IPS-11a (cell line): Measurements from ENCODE around the gene UNC5B.

Experiments used
- H3K4me3 ChIP-seq: one replicate; pipeline ENCODE4 v1.5.1; 2013; ENCODE audit warnings: low read depth, low read length, control low read depth

Gene UNC5B

DNA sequence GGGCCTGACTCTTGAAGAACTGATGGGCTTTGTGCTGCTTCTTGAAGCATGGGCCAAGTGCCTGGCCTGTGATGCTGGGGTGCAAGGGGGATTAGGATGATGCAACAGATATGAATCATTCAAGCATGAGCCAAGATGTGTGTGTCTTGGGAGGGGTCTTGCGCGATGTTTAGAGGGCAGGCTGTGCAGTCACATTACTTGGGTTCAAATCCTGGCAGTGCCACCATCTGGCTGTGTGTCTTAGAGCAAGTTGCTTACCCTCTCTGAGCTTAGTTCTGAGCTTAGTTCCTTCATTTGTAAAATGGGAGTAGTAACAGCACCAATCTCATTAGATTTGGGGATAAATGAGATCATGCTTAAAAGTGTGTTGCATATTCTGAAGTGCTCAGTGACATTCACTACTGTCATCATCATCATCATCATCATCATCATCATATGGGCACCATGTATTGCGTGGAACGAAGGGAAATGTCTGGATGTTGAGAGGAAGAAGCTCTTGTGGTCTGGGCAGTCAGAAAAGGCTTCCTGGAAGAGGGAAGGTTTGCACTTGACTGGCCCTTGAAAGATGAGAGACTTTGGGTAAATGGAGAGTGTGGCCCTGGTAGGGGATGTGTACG lies 9.3 kb downstream of the UNC5B start:
- no peak overlapping the region for H3K4me3 ChIP-seq

DNA sequence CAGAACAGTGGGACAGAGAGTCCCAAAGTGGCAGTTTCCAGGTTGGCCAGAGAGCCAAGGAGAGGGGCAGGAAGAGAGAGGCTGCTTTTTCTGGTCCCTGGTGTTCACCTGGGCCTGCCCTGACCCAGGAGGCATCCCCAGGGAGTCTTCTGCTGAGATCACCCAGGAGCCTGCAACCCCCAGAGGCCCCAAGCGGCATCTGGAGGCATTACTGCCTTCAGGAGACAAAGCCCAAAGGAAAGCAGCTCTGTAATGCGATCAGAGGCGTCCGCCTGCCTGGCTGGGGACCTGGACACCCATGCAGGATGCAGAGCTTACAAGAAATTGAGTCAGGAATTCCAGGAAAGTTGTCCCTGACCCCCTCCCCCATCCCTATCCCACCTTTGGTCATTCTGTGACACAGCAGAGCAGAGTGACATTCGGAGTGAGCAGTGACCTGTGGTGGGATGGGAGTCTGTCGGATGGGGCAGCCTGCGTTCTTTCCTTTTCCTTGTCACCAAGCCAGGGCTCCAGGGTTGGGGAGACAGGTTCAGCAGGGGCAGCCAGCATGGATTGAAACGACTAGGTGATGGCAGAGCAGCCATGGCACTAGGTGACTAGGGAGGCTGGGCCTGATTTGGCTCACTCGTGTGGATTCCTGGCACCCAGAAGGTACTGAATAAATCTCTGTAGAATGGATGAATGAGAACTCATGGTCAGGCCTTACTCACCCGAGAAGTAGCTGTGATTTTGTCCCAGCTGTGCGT lies 10.4 kb downstream of the UNC5B start:
- H3K4me3 ChIP-seq: no peak overlapping the region

DNA sequence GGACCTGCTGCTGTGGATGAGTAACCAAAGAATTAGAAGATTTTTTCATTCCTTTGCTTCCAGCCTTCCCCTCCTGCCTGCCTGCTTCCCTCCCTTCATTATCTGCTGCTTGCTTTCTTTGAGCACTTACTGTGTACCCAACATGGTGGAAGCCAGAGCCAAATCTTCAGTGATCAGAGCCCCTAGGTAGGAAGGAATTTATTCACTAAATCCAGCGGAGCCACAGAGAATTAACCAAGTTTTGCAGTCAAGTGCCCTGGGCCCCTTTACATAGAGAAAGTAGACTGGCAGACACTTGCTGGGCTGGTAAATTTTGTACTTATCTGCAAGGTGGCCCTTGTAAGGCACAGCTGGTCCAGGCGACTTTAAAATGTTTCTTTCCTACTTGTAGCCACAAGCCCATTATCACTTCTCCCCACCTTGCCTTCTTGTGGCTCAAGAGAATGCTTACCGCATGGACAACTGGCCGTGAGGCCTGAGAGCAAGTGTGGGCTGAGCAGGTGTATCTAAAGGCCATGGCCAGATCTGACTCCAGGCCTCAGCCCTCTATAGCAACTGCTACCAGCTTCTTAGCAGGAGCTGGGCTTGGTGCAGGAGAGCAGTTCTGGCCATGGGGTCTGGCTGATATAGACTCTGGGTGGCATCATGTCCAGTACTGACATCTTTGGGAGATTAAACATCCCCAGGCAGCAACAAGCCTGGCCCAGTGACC lies 11.1 kb downstream of the UNC5B start:
- no peak overlapping the region for H3K4me3 ChIP-seq

DNA sequence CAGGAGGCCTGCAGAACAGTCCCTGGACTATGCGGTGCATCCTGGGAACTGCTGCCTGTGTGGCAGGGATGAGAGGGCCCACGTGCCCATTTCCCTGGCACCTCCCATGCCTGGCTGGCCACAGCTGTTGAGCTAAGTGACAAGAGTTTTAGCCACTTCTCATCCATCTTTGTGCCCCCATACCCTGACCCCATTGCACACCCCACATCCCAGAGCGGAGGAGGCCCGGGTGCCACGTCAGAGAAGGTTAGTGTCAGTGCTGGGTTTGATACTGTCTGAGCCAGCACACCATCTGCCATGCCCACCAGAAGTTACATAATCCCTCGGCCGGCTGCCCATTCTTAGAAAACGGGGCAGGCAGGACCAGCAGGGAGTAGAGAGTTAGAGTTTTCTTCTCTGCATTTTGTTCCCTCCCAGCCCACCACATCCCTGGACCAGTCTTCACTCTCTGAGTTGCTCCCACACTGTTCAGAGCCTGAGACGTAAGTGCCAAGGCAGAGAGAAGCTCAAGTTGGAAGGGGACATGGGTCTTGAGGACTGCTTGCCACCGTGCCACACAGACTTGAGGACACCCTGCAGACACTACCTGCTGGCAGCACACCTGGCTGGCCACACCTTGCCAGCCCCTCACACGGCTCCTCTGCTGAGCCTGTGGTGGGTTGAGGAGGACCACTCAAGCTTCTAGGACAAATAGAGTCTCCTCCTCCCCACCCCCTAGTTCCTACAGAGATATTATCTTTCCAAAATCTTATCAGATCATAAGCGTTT lies 13.1 kb downstream of the UNC5B start:
- no peak overlapping the region for H3K4me3 ChIP-seq

DNA sequence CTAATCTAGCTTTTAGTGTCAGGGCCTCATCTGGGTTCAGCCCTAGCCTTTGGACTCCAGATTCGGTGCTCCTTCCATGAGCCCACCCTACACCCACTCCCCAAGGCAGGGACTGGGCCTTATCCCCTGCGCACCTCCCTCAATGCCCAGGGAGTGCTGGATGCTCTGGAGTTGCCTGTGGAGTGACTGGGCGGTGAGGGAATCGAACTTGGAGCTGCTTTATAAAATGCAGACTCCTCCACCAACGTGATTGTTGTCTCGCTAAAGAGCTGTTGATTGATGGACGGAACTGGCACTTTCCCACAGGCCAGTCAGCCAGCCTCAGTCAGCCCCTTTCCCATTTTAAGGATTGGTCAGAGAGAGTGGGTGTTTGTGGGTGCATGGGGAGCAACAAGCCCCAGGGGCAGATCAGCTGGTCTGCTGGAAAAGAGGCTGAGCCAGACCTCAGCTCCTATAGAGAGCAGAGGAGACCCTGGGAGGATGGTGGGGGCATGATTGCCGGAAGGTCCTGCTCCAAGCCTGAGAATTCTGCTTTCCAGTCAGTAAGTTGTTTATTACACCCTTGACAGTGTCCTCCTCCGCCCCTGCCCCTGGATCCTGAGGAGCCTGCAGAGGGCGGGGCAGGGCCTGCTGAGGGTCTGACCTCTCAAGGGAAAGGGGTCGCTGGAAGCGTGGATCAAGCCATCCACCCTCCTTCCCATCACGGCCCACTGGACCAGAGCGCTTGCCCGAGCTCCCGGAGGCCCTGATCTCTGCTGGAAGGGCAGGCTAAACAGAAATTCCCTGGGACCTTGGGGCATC lies 16.7 kb downstream of the UNC5B start:
- no peak overlapping the region for H3K4me3 ChIP-seq

DNA sequence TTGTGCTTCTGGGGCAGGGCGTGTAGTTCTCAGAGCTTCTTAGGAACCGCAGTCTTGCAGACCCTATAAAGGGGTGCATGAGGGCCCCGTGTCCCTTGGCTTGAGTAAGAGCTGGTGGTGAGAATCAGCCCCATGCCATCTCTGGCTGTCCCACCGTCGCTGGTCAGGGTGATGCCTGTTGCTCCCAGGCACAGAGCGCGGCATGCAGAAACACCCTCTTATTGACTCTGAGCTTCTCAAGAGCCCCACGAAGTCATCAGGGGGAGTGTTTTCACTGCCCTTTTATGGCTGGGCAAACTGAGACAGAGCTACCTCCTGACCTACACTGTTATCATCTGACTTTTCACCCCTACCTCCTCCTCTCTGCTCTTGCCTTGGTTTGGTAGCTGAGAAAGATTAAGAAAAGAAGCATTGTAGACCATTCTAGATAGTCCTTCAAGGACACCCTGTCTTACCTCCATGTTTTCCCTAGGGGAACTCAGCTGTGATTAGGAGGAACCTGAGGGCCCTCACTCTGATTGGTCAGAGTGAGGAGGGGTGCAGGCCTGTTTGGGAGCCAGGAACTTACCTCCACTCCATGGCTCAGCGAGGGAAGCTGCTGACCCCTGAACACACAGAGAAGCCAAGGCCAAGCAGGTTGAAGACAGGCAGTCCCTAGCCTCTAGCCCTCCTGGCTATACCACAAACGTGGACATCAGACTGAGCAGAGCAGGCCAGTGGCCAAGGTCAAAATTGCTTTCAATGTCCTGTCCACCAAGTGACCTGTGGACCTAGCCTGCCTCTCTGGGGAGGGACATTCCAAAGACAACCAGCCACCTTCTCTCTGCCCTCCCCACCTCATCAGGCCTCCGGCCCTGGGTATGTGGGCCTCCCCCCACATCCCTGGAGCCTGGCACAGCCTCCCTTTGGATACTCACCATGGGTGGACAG lies 17.6 kb downstream of the UNC5B start:
- H3K4me3 ChIP-seq: no peak overlapping the region

DNA sequence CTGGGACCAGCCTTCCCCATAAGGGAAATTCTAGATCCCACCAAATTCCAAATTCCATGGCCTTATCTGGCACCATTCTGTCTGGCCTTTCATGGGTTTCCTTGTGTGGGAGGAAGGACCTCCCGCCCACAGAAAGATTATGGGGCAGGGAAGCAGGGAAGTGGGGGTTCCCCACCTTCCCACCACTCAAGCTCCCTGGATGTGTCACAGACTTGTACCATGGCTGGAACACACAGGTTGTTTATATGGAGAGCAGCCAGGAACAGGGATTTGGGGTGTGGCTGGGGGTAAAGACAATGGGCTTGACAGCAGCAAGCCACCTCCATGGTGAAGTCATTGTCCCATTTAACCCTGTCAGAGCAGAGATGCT lies 18.3 kb downstream of the UNC5B start:
- H3K4me3 ChIP-seq: no peak overlapping the region

DNA sequence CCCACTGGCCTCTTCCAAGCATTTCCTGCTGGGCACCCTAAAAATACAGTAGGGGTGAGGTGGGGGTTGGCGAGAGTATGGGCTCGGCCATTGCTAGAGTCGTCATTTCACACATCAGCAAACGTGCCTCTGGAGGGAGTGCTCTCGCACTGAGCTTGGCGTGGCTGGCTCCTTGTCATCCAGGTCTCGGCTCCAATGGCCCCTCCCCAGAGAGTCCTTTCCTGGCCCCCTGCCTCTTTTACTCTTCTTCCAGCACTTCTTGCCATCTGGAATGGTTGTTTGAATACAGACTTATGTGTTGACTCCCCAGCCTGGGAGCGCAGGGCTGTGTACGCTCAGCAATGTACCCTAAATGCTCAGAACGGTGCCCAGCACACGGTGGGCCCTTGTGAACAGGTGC lies 18.8 kb downstream of the UNC5B start:
- no peak overlapping the region for H3K4me3 ChIP-seq

DNA sequence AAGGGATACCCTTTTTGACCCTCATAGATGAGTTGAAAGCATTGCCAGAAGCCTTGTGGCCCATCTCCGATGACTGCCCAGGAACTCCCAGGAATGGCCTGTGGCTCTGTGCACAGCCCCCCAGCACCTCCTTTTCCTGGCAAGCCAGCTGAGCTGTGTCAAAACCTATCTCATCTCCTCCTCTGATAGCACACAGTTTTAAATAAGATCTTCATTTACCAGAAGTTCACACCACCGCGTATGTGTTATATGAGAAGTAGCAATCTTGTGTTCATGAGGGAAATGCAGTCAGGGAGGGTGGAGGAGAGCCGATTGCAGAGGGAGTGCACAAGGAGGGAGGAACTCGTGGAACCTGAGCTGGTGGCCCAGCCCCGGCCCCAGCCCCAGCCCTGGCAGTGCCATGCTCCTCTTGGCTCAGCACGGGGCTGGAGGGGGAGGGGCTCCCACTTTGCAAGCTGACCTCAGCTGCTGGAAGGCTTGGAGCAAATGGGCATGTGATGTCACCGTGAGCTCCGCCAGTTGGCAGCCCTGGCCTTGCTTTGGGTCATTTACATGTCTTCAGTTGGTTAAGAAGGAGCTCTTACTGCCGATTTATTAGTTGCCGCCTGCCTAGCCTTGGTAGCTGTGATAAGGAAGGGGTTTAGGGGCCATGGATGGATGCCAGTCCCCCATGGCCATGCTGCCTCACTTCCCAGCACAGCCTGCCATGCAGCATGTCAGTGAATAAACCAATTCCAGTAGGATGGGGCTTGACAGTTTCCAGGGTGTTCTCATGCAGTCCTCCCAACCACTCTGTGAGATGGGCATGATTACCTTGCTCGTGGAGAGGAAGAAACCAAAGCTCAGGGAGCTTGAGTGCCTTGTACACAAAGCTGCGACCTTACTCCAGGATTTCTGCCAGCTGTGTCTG lies 20.0 kb downstream of the UNC5B start:
- no peak overlapping the region for H3K4me3 ChIP-seq

DNA sequence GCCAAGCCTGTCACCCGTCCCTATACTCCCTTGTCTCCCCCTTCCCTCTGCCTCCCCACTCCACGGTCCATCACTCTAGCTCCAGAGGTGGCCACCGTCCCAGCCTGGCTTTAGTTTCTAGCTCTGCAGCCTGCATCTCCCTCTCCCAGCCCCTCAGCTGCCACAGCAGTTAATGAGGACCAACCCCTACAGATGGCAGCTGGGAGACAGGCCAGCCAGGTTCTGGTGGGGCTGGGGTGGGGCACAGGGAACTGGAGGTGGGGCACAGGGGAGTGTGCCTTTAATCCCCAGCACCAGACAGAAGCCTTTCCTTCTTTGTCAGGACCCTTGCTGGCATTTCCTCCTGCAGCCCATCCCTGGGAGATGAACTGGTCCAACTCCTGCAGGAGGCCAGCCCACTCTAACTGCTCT lies 21.1 kb downstream of the UNC5B start:
- no peak overlapping the region for H3K4me3 ChIP-seq

DNA sequence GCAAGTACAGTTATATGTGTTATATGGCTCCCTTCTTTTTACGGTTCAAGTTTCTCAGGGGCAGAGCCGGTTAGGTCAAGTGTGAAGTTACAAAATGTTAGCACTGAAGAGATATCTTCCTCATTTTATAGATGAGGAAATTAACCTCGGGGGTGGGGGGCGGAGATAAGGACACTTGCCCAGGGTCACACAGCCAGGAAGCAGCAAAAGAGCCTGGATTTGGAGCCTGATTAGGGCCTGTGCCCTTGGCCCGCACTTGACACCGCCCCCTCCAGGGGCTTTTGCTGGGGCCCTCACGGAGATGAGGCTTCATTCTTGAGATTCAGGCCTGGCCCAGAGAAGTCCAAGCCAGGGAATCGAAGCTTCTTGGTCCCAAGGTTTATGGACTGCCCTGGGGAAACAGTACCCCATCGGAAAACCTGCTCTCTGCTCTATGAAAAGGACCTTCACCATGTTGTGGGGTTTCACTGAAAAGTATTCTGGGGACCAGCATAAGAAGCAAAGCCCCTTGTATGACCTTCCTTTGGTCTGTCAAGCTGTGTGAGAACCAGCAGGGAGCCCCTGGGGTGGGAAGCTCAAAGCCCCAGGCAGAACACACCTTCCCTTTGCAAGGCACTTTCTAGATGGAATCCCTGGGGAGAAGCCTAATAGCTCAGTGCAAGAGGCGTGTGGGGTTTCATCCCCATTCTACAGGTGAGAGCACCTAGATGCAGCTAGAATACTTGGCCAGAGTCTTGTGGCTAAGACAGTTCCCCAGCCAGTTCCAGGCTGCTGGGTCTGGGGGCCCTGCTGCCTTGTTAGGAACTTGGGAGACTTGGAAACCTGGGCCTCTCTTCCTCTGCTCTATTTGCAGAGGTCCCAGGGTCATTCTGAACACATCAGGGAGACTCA lies 21.9 kb downstream of the UNC5B start:
- H3K4me3 ChIP-seq: no peak overlapping the region

DNA sequence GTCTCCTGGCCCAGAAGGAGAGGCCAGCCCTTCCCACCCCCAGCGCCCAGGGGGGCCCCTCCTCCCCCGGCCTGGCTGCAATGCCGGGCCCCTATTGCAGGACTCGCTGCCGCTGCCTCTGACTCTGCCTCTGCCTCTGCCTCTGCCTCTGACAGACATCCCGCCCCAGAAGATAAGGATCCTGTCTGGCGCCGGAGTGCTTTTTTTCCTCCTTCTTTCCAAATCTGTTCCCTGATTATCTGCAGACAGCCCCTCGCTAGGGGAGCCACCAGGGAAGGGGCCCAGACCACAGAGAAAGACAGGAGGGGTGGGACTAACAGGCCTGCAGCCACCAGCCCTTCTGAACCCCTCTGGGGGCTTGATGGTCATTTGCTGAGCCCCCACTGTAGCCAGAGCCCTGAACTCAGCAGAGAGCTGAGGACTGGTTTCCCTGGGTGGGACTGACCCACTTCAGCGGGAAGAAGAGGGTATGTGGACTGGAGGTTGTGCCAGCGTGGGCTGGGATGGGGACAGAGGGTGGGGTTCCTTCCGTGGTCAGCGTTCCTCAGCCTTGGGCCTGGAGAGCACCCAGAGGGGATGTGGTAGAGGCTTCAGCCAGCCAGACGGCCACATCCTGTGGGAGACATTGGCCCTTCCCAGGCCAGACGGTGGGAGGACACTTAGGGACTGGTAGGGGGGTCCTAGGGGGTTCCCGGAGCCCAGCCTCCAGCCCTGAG lies 22.8 kb downstream of the UNC5B start:
- no peak overlapping the region for H3K4me3 ChIP-seq

DNA sequence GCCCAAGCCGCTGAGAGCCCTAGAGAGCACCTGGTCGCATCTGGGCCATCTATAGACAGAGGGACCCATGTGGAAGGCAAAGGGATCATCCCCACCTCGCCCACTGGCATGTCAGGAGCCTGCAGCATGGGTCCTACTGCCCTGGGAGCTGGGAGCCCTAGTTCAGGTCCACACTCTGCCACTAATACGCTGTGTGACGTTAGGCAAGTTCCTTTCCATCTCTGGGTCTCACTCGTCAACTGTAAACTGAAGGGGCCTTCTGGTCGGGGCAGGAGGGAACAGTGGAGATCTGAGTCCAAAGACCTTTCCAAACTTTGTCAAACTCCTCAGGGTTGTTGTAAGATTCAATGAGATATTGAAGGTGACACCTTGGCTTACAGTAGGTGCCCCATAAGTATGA lies 23.4 kb downstream of the UNC5B start:
- H3K4me3 ChIP-seq: no peak overlapping the region

DNA sequence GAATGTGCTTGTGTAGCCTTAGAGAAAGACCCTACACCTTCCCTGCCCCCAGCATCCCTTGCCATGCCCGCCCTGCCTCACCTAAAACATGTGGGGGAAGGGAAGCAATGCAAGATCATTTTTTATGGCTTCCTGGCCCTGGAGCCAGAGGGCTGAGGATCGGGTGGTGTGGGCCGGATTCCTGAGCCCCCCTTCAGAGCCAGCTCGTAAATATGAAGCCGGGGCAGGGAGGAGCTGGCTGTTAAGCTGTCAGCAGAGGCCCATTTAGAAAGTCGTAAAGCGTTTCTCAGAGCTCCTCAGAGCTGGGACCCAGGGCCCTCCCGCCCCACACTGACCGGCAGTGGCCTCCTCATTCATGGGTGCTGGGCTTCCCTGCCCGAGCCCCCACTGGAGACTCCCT lies 23.9 kb downstream of the UNC5B start:
- no peak overlapping the region for H3K4me3 ChIP-seq

DNA sequence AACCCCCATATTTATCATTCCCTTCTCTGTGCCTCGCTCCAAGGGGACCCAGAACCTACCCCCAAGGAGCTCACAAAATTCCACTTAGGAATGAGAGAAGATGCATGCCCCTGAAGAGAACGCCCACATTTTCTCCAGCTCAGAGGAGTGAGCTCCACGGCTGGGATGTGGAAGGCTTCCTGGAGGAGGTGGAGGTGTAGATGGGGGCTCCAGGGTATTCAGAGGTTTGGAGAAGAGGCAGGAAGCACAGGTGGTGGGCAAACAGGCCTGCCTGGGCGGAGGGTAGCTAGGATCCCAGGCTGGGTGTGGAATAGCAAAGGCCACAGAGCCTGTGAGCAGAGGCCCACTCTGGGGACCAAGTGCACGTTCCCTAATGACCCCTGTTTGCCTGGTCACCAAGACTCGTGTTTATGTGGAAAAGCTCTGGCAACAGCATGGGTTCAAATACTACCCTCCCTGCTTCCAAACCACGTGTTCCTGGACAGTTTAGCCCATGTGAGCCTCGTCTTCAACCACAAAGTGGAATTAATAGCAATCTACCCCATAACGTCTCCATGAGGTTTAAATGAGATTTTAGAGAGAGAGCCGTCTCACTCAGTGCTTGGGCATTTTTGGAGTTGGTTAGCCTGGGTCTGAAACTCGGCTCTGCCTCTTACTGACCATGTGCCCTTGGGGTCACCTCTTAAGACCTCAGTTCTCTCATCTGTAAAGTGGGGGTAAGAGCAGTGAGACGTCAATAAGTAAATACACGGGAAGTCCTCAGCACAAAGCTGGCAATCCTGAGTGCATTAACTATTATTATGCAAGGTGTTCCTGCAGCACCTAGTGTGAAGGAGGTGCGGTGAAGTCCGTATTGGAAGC lies 24.7 kb downstream of the UNC5B start:
- H3K4me3 ChIP-seq: no peak overlapping the region
